OCI-LY7 (cell line): Measurements from ENCODE around the gene CCDC12.

Experiments
- CTCF ChIP-seq: fragments of 200-600 bp; sonication (generic); conservative IDR thresholded peaks from 2 replicates; pipeline ENCODE4 v1.5.1; 2014; ENCODE audit warnings: mild to moderate bottlenecking, antibody characterized with exemption, low read length, moderate library complexity, mixed read lengths
- EZH2phosphoT487 ChIP-seq: fragments of 200-600 bp; sonication (generic); IDR thresholded peaks from 2 replicates; pipeline ENCODE4 v1.6.1; 2018; ENCODE audit warnings: low read depth, borderline replicate concordance, mild to moderate bottlenecking, mixed run types, antibody characterized with exemption, low read length, moderate library complexity, mixed read lengths

GRCh38 chr3:46901591-46902187, 74.9 kb downstream of the CCDC12 start:
- TF ChIP-seq CTCF, result no peak
- no peak for TF ChIP-seq EZH2phosphoT487
